Choroid plexus epithelial cell (primary cell): ENCODE measurements around the gene PFDN5.
A peak's percentile ranks its signal among the peaks of the same experiment; 100 is the strongest.

ENCODE experiments used
- DNase-seq: peaks from one replicate; pipeline ENCODE4 v3.0.0-alpha.2; 2010; ENCODE audit warnings: low read depth
- H3K4me3 ChIP-seq: 2 replicates; pipeline ENCODE4 v1.5.1; 2011; ENCODE audit warnings: low read depth, mild to moderate bottlenecking, control low read depth, low read length, moderate library complexity
- TF ChIP-seq, protein P1 (sequence below): conservative IDR thresholded peaks from 2 replicates; pipeline ENCODE4 v1.5.1; 2011; ENCODE audit warnings: low read depth, mild to moderate bottlenecking, control low read depth, inconsistent platforms, low read length, moderate library complexity

The PFDN5 gene

DNA sequence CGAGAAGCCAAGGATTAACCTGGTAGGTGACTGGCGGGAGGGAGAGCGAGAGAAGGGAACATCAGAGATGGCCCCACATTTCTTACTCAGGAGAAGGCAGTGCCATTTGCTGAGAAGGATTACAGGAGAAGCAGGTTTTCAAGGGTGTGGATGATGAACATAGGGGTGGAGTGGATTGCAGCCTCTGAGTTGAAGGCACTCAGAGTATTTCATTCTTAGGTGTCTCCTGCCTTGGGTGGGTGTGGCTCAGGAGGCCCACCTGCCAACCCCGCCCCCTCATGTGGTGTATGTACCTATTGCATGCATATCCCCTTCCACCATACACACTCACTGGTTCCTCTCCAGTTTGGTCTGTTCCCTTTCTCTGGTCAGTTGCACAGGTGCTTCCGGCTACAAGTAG, 20.9 kb upstream of the PFDN5 start:
- no peak for DNase-seq
- TF ChIP-seq, protein P1, sequence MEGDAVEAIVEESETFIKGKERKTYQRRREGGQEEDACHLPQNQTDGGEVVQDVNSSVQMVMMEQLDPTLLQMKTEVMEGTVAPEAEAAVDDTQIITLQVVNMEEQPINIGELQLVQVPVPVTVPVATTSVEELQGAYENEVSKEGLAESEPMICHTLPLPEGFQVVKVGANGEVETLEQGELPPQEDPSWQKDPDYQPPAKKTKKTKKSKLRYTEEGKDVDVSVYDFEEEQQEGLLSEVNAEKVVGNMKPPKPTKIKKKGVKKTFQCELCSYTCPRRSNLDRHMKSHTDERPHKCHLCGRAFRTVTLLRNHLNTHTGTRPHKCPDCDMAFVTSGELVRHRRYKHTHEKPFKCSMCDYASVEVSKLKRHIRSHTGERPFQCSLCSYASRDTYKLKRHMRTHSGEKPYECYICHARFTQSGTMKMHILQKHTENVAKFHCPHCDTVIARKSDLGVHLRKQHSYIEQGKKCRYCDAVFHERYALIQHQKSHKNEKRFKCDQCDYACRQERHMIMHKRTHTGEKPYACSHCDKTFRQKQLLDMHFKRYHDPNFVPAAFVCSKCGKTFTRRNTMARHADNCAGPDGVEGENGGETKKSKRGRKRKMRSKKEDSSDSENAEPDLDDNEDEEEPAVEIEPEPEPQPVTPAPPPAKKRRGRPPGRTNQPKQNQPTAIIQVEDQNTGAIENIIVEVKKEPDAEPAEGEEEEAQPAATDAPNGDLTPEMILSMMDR, result no peak
- no peak overlapping the region for H3K4me3 ChIP-seq

DNA sequence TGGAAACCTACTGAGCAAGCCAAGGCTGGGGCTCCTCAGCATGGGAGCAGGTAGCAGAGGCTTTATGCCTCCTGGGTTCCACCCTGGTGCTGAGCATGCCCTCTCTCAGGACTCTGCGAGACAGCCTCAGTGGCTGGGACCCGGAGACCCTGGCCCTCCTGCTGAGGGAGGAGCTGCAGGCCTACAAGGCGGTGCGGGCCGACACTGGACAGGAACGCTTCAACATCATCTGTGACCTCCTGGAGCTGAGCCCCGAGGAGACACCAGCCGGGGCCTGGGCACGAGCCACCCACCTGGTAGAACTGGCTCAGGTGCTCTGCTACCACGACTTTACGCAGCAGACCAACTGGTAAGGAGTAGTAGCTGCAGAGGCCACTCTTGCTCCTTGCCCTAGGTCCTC, 18.8 kb upstream of the PFDN5 start:
- TF ChIP-seq, protein P1, result no peak
- no peak for DNase-seq

DNA sequence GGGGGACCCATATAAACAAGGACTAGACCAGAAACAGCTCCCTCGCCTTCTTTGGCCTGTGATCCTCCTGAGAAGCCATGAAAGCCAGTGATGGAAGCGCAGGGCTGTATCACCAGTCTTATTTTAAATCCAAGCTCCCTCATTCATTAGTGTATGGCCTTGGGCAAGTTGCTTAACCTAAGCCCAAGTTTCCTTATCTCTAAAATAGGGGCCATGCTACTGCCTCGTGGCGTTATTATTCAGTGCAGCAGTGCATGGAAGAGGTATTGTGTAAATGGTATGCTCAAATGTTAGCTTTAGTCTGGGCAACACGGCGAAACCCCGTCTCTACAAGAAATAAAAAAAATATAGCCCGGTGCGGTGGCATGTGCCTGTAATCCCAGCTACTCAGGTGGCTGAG, 17.4 kb upstream of the PFDN5 start:
- no peak overlapping the region for H3K4me3 ChIP-seq
- TF ChIP-seq, protein P1, result no peak
- no peak for DNase-seq

More for the DNA sequence above, 18.8 kb upstream of the PFDN5 start:
- H3K4me3 ChIP-seq, result no peak overlapping the region

DNA sequence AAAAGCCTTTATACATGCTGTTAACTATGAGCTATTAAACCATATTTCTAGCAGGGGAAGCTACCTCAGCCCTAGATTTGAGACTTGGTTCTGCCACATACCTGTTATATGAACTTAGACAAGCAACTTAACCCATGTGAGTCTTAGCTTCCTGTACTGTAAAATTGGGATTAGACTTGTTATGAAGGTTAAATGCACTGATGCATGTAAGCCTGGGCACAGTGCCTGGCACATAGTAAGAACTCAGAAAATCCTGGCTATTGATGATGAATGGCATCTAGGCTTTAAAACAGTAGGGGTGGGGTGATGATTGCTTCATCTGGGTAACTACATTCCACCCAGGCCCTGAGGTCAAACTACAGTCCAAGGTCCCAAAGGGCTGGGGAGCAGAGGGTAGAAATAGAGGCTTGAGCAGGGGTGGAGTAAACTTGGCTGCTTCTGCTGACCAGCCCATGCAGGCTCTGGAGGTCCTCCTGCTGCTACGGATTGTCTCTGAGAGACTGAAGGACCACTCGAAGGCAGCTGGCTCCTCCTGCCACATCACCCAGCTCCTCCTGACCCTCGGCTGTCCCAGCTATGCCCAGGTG, 16.0 kb upstream of the PFDN5 start:
- no peak for DNase-seq
- no peak overlapping the region for H3K4me3 ChIP-seq
- TF ChIP-seq, protein P1, result no peak

GRCh38 chr12:53279888-53280498, 15.3 kb upstream of the PFDN5 start:
- DNase-seq, result no peak
- TF ChIP-seq, protein P1, result no peak
- no peak overlapping the region for H3K4me3 ChIP-seq

DNA sequence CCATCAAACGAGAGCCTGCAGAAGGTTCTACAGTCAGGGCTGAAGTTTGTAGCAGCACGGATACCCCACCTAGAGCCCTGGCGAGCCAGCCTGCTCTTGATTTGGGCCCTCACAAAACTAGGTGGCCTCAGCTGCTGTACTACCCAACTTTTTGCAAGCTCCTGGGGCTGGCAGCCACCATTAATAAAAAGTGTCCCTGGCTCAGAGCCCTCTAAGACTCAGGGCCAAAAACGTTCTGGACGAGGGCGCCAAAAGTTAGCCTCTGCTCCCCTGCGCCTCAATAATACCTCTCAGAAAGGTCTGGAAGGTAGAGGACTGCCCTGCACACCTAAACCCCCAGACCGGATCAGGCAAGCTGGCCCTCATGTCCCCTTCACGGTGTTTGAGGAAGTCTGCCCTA, 8.9 kb upstream of the PFDN5 start:
- DNase-seq, result no peak
- TF ChIP-seq, protein P1, result no peak
- H3K4me3 ChIP-seq, result no peak overlapping the region

DNA sequence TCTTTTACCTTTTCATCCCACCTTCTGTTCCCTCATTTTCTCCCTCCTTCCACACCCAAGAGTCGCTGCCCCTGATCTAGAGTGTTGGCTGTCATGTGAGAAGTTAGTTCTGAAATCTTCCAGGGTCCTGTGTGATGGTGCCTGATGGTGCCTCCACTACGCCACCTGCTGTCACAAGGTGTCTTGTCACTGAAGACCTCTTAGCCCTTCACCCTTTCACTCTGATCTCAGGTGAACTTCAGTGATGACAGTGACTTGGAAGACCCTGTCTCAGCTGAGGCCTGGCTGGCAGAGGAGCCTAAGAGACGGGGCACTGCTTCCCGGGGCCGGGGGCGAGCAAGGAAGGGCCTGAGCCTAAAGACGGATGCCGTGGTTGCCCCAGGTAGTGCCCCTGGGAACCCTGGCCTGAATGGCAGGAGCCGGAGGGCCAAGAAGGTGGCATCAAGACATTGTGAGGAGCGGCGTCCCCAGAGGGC, 7.6 kb upstream of the PFDN5 start:
- TF ChIP-seq, protein P1, result peak; percentile 75
- peak; percentile 73 for DNase-seq
- no peak overlapping the region for H3K4me3 ChIP-seq
